Glutamatergic neuron (in vitro differentiated cells): ENCODE measurements around the gene CRLF3. TPM values are rescaled to one million over a fixed set of nuclear protein-coding genes. Genes with fewer than 3 reads are reported as not detected.
A peak's percentile ranks its signal among the peaks of the same experiment; 100 is the strongest.

Source experiments
- DNase-seq: peaks from one replicate; pipeline ENCODE4 v3.0.0; 2022
- H3K27ac Mint-ChIP-seq: one replicate; pipeline ENCODE4 v1.8.0; 2020; ENCODE audit warnings: mild to moderate bottlenecking, mixed read lengths, inconsistent platforms; ENCODE audit not compliant: unreplicated experiment
- H3K27me3 Mint-ChIP-seq: one replicate; pipeline ENCODE4 v1.8.0; 2020; ENCODE audit warnings: mild to moderate bottlenecking, moderate library complexity, mixed read lengths, inconsistent platforms; ENCODE audit not compliant: unreplicated experiment
- H3K36me3 Mint-ChIP-seq: one replicate; pipeline ENCODE4 v1.8.0; 2020; ENCODE audit warnings: mild to moderate bottlenecking, mixed read lengths, inconsistent platforms; ENCODE audit not compliant: unreplicated experiment
- H3K4me1 Mint-ChIP-seq: one replicate; pipeline ENCODE4 v1.8.0; 2020; ENCODE audit warnings: mild to moderate bottlenecking, low read depth, mixed read lengths, inconsistent platforms; ENCODE audit not compliant: unreplicated experiment
- H3K4me3 Mint-ChIP-seq: one replicate; pipeline ENCODE4 v1.8.0; 2020; ENCODE audit warnings: mild to moderate bottlenecking, mixed read lengths, inconsistent platforms; ENCODE audit not compliant: unreplicated experiment
- H3K9me3 Mint-ChIP-seq: one replicate; pipeline ENCODE4 v1.8.0; 2020; ENCODE audit warnings: mild to moderate bottlenecking, moderate library complexity, mixed read lengths, inconsistent platforms; ENCODE audit not compliant: unreplicated experiment
- CTCF ChIP-seq: fragments of 200-600 bp; sonication (generic); IDR thresholded peaks from one replicate; pipeline ENCODE4 v1.5.0; 2021; ENCODE audit not compliant: partially characterized antibody, unreplicated experiment
- long read RNA-seq: library from polyadenylated mRNA; unstranded; transcript quantifications from one replicate; pipeline ENCODE4 v2.0.0, GENCODE V29; 2020; ENCODE audit not compliant: unreplicated experiment
- total RNA-seq: library from RNA; stranded (reverse); fragmentation: NEBNext Ultra II Directional; extraction: Animal tissue kit (Norgen Biotek cat#: 25700); gene quantifications from one replicate; pipeline ENCODE4 v1.2.1, GENCODE V29; 2021; ENCODE audit not compliant: unreplicated experiment

Gene CRLF3
- total RNA-seq: 9.0 TPM
- long read RNA-seq, partial matches to known transcripts: 1 of 8 reads
- long read RNA-seq, other reads (novel, unspliced or antisense): 4 of 8 reads

- Mint-ChIP-seq H3K4me3 (peak within 1 kb of the TSS; percentile 96), H3K27me3 (peaks cover 2% of the 10 kb centered on the region), H3K27ac (peak within 1 kb of the TSS; percentile 64), H3K36me3 (no peaks in the 10 kb centered on the region), H3K9me3 (peaks cover 3% of the 10 kb centered on the region), H3K4me1 (peaks cover 5% of the 10 kb centered on the region)
- peak; percentile 24 for TF ChIP-seq CTCF
- DNase-seq: peak; percentile 94
Observed at GRCh38 chr17:30824356-30825145, at the start of gene CRLF3. Gene CRLF3, minus strand, starts transcription at chr17:30824692. Its CDS starts 41 bp downstream, at chr17:30824651.

- Mint-ChIP-seq H3K36me3 (no peaks in the 10 kb centered on the region), H3K27ac (no peak overlapping the region), H3K9me3 (no peaks in the 10 kb centered on the region), H3K27me3 (no peaks in the 10 kb centered on the region), H3K4me3 (no peak overlapping the region), H3K4me1 (no peaks in the 10 kb centered on the region)
- TF ChIP-seq CTCF: no peak
- no peak for DNase-seq
Observed at GRCh38 chr17:30869005-30869404, 44.5 kb upstream of the CRLF3 start.

GRCh38 chr17:30864636-30865035 lies 40.1 kb upstream of the CRLF3 start:
- no peak for DNase-seq
- Mint-ChIP-seq H3K9me3 (no peaks in the 10 kb centered on the region), H3K36me3 (no peaks in the 10 kb centered on the region), H3K4me3 (no peak overlapping the region), H3K27me3 (no peaks in the 10 kb centered on the region), H3K4me1 (no peaks in the 10 kb centered on the region), H3K27ac (no peak overlapping the region)
- no peak for TF ChIP-seq CTCF

- H3K36me3 Mint-ChIP-seq: no peaks in the 10 kb centered on the region
- H3K27me3 Mint-ChIP-seq: no peaks in the 10 kb centered on the region
- no peaks in the 10 kb centered on the region for H3K4me1 Mint-ChIP-seq
- DNase-seq: no peak
- H3K4me3 Mint-ChIP-seq: no peak overlapping the region
- TF ChIP-seq CTCF: no peak
- H3K27ac Mint-ChIP-seq: no peak overlapping the region
- no peaks in the 10 kb centered on the region for H3K9me3 Mint-ChIP-seq
Observed at GRCh38 chr17:30858556-30859250, 34.2 kb upstream of the CRLF3 start.

GRCh38 chr17:30854146-30854545 lies 29.7 kb upstream of the CRLF3 start:
- no peak for DNase-seq
- Mint-ChIP-seq H3K36me3 (no peaks in the 10 kb centered on the region), H3K4me1 (no peaks in the 10 kb centered on the region), H3K9me3 (no peaks in the 10 kb centered on the region), H3K27me3 (no peaks in the 10 kb centered on the region), H3K27ac (no peak overlapping the region), H3K4me3 (no peak overlapping the region)
- TF ChIP-seq CTCF: no peak
